Suprapubic skin (tissue), 4 donors: ENCODE results near the gene TEP1.

Experiments used
- EP300 ChIP-seq: sonication (generic); formaldehyde crosslinking; IDR thresholded peaks from one replicate; pipeline ENCODE4 v1.6.1; 2017; ENCODE audit warnings: antibody characterized with exemption
- POLR2A ChIP-seq, 2 donors: fragments of 450-650 bp; IDR thresholded peaks; one replicate each; pipeline ENCODE4 v1.6.1; 2017; ENCODE audit warnings: antibody characterized with exemption in 2 of 2, mild to moderate bottlenecking in 2 of 2, moderate library complexity in 2 of 2
- POLR2AphosphoS5 ChIP-seq, 3 donors: sonication (generic); formaldehyde crosslinking; IDR thresholded peaks; one replicate each; pipeline ENCODE4 v1.6.1; 2017; ENCODE audit warnings: antibody characterized with exemption in 3 of 3
- TF ChIP-seq, protein P1 (sequence below), 2 donors: fragments of 200-600 bp in 1 of 2; fragments of 450-650 bp in 1 of 2; sonication (generic) in 1 of 2; IDR thresholded peaks; one replicate each; pipeline ENCODE4 v1.5.1; 2016 to 2019; ENCODE audit warnings: antibody characterized with exemption in 2 of 2, mild to moderate bottlenecking in 1 of 2, moderate library complexity in 1 of 2

- TF ChIP-seq EP300: no peak
- TF ChIP-seq, protein P1, sequence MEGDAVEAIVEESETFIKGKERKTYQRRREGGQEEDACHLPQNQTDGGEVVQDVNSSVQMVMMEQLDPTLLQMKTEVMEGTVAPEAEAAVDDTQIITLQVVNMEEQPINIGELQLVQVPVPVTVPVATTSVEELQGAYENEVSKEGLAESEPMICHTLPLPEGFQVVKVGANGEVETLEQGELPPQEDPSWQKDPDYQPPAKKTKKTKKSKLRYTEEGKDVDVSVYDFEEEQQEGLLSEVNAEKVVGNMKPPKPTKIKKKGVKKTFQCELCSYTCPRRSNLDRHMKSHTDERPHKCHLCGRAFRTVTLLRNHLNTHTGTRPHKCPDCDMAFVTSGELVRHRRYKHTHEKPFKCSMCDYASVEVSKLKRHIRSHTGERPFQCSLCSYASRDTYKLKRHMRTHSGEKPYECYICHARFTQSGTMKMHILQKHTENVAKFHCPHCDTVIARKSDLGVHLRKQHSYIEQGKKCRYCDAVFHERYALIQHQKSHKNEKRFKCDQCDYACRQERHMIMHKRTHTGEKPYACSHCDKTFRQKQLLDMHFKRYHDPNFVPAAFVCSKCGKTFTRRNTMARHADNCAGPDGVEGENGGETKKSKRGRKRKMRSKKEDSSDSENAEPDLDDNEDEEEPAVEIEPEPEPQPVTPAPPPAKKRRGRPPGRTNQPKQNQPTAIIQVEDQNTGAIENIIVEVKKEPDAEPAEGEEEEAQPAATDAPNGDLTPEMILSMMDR (IDR thresholded peaks at IDR 0.05): no peak
- TF ChIP-seq POLR2A (IDR thresholded peaks at IDR 0.05): no peak
- TF ChIP-seq POLR2AphosphoS5 (IDR thresholded peaks at IDR 0.05): no peak
Observed at GRCh38 chr14:20343862-20344220, 69.5 kb downstream of the TEP1 start.
